ENCODE measurements around the gene RAE1.

DNA sequence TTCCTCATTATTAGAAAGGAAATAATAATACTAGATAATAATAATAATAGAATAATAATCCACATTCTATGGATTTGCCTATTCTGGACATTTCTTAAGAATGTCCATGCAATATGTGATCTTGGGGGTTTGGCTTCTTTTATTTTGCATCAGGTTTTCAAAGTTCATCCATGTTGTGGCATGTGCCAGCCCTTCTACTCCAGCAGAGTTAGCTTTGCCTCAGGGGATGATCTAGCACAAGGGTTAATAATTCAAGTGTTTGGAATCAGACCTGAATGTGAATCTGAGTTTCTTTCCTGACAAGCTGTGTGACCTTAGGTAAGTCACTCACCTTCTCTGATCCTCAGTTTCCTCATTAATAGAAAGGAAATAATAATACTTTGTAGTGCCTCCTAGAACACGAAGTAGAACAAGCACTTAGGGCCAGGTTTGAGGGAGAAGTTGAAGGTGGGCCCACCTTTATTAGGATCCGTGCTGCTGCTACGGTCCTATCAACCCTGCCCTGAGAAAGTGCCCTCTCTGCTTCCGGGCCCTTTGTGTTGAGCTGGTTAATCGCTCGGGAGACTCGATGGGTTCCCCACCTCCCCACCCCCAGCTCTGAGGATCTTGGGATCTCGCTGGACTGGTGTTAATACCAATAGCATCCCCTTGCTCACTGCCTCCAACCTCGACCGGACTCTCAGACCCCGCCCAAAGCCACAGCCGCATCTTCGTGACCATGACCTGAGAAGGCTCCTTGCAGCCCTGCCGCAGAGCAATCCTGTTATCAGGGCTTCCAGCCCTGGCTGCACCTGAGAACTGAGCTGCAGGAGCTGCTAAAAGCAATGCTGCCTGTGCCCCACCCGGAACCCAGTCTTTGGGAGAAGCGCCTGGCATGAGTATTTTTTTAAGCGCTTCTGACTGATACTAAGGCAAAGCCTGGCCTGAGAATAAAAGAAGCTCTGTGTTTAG is 67.0 kb downstream of the RAE1 start:
- TF ChIP-seq POLR2AphosphoS5 (IDR thresholded peaks at IDR 0.05; ENCODE audit: borderline replicate concordance, low read depth, low read length): no peak
- no peak for TF ChIP-seq EZH2 (IDR thresholded peaks at IDR 0.05)
